GM19043 (cell line): ENCODE results near the gene TICRR.
"Not testable (repeated sequence)": the region's sequence is repeated elsewhere in the genome, so short reads cannot be mapped to it uniquely, and the experiment has no call there.

Experiments used
- ATAC-seq: cut with Tn5 transposase; IDR thresholded peaks from one replicate; pipeline ENCODE4 v1.9.1; 2021; ENCODE audit warnings: low read depth; ENCODE audit not compliant: unreplicated experiment

The TICRR gene

GRCh38 chr15:89559769-89560264 lies 15.5 kb upstream of the TICRR start:
- ATAC-seq = no peak

DNA sequence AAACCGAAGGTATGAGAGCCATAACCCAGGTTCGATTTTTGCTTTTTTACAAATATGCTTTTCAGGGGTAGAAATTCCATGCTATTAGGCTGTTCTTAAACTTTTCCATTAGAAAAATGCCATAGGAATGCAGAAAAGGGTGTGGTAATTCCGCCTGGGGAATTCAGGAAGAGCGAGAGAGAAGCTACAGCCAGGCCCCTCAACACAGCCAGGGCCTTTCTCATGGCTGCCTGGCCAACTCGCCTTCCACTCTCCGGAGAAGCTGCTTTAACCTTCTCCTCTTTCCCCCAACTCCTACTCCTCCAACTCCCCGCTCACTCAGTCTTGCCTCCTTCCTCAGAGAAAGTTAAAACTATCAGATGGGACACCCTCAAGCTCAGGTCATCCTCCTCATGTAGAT lies 9.1 kb upstream of the TICRR start:
- ATAC-seq = no peak

GRCh38 chr15:89566621-89567294 lies 8.5 kb upstream of the TICRR start:
- no peak for ATAC-seq

GRCh38 chr15:89569090-89569745 lies 6.1 kb upstream of the TICRR start:
- ATAC-seq = no peak

- ATAC-seq = no peak
Observed at GRCh38 chr15:89575656-89576416, 567 bp downstream of the TICRR start.

DNA sequence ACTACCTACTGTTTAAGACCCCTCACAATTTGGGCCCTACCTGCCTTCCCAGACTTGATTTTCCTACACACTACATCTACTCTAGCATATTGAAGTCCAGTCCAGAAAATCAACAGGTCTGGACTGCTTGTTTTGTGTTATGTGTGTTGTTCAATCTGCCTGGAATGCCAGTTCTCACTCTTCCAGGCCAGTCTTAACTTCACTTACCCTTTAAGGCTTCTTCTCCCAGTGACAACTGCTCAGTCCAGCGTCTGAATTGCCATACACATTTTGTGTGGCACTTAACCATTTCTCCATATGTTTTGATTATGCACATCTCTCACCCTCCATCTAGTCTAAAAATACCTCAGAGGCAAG lies 1.1 kb downstream of the TICRR start:
- ATAC-seq = no peak

DNA sequence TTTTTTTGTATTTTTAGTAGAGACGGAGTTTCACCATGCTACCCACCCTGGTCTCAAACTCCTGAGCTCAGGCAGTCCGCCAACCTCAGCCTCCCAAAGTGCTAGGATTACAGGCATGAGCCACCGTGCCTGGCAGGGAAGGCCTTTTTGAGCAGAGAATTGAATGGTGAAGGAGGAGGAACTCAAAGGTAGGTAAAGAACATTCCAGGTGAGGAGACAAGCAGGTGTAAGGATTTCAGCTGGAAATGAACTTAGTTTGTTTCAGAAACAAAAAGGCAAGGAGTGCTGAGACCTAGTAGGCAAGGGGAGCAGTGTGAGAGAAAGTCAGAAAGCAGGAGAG lies 2.5 kb downstream of the TICRR start:
- ATAC-seq = no peak

DNA sequence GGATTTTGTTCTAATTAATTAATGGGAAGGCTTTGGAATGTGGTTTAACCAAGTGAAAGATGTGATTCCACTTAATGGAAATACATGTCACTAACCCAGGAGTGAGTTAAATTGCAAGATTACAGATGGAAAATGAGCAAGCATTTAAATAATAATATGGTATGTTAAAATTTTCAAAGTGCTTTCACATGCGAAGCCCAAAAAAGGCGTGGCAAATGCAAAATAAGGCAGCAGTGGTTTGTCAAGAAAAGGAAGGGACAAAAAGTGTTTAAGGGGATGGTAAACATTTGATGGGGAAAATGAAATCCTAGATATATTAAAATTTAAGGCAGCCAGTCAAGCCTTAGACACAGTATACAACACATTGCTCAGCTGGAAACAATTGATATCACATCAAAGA lies 2.9 kb downstream of the TICRR start:
- ATAC-seq = no peak

- ATAC-seq = not testable (repeated sequence)
Observed at GRCh38 chr15:89580747-89581146, 5.5 kb downstream of the TICRR start.

GRCh38 chr15:89586651-89587050 lies 11.4 kb downstream of the TICRR start:
- ATAC-seq = no peak

DNA sequence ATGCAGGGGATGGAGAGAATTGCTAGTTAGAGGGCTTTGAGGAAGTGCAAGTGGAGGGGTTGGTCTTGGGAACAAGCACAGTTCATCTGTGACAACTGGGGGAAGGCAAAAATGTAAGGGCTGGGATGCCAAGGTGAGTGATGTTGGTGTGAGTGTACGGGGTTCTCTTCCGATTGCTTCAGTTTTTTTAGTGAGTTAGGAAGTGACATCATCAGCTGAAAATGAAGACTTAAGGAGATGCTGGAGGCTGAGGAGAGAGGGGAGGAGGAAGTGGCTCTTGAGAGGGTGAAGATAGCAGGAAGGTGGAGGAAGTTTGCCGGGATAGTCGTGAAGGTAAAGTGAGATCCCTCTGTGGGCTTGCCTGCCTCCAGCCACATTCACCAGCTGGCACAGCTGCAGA lies 12.7 kb downstream of the TICRR start:
- no peak for ATAC-seq

GRCh38 chr15:89591834-89592233 lies 16.6 kb downstream of the TICRR start:
- ATAC-seq = no peak

- ATAC-seq = no peak
Observed at GRCh38 chr15:89593018-89593417, 17.7 kb downstream of the TICRR start.

- ATAC-seq = no peak
Observed at GRCh38 chr15:89599021-89599420, 23.8 kb downstream of the TICRR start.

DNA sequence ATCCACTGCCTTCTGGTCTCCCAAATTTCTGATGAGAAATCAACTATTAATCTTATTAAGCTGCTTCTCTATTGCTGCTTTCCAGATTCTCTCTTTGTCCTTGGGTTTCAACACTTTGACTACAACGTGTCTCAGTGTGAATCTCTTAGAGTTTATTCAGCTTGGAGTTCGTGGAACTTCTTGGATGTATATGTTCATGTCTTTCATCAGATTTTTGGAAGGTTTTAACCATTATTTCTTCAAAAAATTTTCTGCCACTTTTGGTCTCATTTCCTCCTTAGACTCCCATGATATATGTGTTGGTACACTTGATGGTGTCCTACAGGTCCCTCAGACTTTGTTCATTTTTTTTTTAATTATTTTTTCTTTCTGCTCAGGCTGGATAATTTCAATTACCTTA lies 36.0 kb downstream of the TICRR start:
- ATAC-seq = no peak

- ATAC-seq = no peak
Observed at GRCh38 chr15:89613031-89613430, 37.8 kb downstream of the TICRR start.

DNA sequence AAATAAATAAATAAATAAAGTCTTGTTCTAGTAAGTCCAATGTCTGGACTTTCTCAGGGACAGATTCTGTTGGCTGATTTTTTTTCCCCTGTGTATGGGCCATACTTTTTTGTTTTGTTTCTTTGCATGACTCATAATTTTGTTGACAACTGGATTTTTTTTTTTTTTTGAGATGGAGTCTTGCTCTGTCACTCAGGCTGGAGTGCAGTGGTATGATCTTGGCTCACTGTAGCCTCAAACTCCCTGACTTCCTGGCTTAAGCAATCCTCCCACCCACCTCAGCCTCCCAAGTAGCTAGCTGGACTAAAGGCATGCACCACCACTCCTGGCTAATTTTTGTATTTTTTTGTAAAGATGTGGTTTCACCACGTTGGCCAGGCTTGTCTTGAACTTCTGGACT lies 38.9 kb downstream of the TICRR start:
- no peak for ATAC-seq

- ATAC-seq = no peak
Observed at GRCh38 chr15:89615135-89615534, 39.9 kb downstream of the TICRR start.

GRCh38 chr15:89616228-89616627 lies 41.0 kb downstream of the TICRR start:
- no peak for ATAC-seq

DNA sequence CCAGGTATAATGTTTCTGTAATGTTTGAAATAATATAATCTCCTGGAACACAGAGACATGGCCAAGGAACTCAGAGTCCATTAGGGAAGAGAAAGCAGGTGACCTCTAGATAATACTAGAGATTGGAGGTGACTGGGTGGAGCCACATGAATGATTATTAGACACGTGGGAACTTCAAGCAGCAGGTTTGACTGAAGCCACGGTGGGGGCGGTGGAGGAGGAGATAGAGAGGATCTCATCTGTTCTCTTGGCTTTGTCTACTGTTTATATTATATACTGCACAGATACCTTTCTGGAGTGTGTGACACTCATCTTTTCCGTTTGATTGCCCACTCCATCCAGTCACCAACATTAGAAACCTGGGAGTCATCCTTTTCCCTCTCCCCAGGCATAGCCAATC lies 46.3 kb downstream of the TICRR start:
- ATAC-seq = no peak

- ATAC-seq = no peak
Observed at GRCh38 chr15:89623165-89623564, 47.9 kb downstream of the TICRR start.

DNA sequence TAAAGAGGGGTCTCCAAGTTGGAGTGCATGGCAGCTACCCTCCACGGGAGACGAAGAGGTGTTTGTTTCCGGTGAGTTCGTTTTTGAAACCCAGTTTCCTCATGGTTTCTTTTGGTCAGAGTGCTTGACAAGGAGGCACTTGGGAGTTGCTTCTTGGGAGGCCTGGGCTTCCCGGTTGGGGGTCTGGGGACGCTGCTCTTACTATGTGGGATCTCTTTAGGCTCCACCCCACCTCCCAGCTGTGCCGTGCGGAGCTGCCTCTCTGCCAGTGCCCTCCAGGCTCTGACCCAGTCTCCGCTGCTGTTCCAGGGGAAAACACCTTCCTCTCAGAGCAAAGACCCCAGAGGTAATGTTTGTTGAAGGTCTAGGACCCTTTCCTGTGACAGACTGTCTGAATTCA lies 50.4 kb downstream of the TICRR start:
- ATAC-seq = no peak
